HG03558 (cell line): Measurements from ENCODE around the gene GPR179.

Source experiments
- ATAC-seq: cut with Tn5 transposase; IDR thresholded peaks from one replicate; pipeline ENCODE4 v1.9.1; 2021; ENCODE audit warnings: moderate number of reproducible peaks; ENCODE audit not compliant: unreplicated experiment; ENCODE audit errors: extremely low read depth

Gene GPR179, protein sequence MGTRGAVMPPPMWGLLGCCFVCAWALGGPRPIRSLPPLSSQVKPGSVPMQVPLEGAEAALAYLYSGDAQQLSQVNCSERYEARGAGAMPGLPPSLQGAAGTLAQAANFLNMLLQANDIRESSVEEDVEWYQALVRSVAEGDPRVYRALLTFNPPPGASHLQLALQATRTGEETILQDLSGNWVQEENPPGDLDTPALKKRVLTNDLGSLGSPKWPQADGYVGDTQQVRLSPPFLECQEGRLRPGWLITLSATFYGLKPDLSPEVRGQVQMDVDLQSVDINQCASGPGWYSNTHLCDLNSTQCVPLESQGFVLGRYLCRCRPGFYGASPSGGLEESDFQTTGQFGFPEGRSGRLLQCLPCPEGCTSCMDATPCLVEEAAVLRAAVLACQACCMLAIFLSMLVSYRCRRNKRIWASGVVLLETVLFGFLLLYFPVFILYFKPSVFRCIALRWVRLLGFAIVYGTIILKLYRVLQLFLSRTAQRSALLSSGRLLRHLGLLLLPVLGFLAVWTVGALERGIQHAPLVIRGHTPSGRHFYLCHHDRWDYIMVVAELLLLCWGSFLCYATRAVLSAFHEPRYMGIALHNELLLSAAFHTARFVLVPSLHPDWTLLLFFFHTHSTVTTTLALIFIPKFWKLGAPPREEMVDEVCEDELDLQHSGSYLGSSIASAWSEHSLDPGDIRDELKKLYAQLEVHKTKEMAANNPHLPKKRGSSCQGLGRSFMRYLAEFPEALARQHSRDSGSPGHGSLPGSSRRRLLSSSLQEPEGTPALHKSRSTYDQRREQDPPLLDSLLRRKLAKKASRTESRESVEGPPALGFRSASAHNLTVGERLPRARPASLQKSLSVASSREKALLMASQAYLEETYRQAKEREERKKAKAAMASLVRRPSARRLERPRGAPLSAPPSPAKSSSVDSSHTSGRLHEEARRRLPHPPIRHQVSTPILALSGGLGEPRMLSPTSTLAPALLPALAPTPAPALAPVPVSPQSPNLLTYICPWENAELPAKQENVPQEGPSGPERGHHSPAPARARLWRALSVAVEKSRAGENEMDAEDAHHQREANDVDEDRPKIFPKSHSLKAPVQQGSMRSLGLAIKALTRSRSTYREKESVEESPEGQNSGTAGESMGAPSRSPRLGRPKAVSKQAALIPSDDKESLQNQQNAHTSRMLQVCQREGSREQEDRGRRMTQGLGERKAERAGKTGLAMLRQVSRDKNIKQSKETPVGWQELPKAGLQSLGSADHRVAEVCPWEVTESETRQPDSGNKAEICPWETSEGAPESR (N-terminal part only)

DNA sequence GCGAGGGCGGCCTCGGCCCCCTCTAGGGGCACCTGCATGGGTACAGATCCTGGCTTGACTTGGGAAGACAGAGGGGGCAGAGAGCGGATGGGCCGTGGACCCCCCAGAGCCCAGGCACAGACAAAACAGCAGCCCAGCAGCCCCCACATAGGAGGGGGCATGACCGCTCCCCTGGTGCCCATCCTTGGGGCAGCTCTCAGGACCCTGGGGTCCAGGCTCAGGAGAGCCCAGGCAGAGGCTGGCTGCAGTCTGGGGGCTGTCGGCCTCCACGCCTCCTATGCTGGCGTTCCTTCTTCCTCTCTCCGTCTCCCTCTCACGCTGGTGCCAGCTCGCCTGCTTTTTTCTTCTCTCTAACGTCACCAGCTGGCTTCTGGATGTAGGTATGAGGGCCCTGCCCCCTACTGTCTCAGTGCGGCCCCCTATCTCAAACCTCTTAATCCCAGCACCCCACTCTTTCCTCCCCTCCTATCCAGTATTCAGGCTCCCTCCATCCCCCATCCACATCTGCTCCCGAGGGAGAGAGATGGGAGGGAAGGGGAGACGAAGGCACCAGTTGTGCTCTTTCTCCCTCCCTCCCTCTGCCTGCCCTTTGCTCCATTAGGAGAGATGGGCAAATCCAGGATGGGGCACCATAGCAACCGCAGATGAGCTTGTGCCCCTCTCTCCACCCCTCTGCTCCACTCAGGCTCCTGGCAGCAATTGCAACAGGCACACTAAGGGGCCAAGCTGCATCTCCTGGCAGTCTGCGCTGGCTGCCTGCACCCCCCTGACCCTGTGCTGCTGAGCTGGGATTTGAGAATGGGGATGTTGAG, at the start of gene GPR179:
GPR179 (minus strand) TSS at position 349 of the 812 bp plus-strand sequence; CDS start at position 182, 167 bp downstream.
- ATAC-seq, result no peak

DNA sequence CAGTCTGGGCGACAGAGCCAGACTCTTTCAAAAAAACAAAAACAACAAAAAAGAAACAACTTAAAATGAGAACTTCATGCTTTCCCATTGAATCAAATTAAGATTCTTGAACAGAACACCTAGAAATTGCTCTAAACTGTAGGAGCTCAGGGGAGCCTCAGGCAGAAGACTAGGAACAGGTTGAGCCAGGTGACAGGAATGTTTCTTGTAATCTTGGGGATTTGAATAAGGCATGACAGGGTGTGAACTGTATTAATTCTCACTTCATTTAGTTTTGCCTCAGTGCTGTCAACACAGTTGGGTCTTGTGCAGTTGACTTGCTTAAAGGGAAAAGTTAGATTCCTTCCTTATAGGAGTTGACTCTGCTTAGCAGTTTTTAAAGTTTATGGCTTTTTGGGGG, 35.7 kb upstream of the GPR179 start:
- ATAC-seq, result no peak

DNA sequence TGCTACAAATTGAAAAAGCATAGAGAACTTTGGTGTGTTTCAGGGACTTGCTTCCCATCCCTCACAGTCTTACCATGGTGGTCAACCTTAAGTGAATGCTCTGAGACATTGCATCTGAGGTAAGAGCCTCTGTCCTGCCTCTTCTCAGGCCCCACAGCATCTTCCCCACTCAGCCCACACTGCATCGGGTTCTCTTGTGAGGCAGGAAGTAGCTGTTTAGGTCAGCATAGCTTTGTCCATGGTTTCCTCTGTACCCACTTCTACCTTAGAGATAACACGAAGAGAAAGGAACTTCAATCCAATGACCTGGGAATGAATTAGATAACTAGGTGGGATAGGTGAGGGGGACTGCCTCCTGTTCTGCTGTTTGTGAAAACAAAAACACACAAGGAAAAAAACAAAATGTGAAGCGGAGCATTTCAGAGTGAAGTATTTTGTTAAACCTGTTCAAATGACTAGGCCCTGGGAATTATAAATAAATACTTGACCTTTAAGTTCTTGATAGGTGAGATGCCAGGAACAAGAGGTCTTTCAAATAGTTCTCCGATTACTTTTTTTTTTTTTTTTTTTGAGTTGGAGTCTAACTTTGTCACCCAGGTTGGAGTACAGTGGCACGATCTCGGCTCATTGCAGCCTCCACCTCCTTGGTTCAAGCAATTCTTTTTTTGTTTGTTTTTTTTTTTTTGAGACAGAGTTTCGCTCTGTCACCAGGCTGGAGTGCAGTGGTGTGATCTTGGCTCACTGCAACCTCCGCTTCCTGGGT, 25.5 kb upstream of the GPR179 start:
- ATAC-seq, result no peak

DNA sequence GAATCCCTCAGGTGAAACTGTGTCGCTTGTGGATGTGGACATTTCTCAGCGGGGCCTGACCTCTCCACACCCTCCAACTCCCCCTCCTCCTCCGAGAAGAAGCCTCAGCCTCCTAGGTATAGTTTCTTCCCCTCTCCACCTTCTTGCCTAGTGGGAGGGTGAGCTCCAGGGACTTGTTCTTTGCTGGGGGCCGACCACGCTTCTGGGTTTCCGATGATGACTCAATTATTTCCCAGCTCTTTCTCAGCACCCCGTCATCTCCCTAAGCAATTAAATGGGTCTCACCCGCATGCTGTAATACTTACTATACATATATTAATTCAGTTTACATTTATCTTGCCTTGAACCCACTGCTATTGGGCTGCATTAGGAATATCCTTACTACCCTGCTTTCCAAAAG, 21.0 kb upstream of the GPR179 start:
- no peak for ATAC-seq

DNA sequence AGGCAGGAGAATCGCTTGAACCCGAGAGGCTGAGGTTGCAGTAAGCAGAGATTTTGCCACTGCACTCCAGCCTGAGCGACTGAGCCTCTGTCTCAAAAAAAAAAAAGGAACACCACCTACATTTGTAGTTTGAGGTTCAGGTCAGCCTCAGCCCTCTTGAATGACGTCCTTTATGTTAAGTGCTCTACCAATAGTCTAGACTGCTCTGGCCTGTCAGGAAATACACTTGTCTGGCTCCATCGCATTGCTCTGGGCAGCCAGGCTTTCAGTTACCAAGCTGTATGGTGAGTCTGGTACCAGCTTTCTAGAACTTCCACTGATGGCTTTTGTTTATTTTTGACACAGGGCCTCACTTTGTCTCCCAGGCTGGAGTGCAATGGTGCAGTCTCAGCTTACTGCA, 19.3 kb upstream of the GPR179 start:
- ATAC-seq, result no peak

DNA sequence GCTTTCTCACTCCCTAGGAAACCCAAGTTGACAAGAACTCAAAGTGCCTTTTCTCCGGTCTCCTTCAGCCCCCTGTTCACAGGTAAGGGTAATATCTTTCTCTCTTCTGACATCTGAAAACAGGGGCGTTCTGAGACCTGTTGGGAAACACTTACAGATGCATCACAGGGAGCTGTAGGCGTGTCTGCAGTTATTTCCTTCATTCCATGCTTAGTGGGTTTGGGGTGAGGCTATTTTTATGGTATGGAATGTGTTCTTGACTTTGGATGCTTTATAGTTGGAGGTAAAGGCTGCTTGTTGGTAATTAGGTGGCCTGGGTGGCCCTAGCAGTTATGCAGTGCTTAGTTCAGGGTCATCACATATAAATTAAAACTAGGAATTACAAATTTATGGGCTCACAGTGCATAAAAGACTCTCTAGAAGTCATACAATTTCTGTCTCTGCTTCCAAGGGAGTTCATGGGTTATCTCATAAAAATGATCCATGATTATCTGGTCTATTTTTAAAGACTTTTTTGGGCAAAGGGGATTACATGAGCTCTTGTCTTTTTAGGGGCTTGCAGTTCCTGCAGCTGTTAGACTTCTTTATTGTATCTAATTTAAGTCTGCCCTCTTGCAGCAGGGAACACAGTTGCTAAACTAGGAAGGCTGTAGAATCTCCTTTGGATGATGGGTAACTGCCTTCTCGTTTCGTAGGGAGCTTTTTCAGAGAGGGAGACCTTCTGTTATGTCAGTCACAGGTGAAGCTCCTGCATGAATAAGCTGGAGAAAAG, 18.1 kb upstream of the GPR179 start:
- ATAC-seq, result no peak

DNA sequence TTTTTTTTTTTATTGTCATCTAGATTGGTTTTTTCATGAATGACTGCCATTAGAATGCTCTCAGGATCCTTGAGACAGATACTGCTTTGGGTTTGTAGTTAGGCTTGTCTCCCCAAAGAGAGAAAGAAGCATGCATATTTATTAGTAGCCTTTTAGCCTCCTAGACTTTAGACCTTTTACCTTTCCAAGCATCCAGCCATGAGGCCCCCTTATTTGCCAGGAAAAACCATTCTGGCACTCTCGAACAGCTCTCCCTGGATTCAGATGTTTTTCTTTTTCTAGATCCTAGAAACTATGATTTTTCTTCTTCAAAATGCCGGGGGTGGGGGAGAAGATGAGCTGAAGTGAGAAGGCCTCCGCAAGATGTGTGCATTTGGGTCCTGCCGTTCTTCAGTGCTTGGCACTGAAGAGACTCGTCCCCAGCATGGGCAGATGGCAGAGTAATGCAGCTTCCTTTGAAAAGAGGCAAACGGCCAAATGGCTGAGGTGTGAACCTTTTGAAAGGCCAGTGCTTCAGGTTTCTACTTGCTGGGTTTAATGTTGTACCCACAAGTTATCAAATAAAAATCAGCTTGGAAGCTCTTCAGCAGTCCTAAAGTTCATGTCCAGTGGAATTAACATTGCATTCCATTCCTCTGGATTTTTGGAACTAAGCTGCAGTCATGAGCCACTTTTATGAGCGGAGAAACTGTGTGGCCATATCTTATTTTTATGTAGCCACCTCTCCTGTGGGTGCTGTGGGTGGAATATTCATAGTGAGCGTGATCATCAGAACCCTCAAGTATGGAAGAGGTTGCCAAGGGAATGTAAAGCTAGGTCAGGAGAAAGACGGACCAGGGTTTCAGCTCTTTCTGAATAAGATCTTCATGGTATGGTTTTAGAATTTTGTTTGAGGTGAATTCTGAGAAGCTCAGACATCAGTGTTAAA, 15.1 kb upstream of the GPR179 start:
- no peak for ATAC-seq

DNA sequence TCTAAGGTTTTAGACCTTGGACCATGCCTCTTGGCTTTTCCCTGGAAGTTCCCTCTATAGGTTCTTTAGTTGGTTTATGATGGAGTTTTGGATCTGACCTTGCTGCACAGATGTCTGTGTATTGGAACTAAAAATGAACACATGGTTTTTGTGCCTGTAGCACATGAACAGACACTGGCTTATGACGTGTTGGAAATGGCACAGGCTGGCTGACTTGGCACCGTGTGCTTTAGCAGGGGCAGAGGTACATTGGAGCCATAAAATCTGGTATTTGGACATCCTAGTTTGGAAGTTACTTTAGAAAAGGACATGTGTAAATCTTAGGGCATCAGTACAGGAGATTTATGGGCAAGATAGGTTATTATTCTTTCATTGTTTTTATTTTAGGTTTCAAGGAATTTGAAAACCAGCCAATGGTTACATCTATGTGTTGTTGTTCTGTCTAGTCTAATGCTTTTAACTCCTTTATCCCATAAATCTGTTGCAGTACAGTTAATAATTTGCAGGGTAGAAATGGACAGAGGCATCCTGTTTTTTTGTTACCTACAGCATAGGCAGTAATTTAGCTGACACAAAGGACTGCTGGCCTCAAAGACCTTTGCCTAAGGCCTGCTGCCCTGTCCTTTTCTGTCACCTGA, 13.8 kb upstream of the GPR179 start:
- ATAC-seq, result no peak

DNA sequence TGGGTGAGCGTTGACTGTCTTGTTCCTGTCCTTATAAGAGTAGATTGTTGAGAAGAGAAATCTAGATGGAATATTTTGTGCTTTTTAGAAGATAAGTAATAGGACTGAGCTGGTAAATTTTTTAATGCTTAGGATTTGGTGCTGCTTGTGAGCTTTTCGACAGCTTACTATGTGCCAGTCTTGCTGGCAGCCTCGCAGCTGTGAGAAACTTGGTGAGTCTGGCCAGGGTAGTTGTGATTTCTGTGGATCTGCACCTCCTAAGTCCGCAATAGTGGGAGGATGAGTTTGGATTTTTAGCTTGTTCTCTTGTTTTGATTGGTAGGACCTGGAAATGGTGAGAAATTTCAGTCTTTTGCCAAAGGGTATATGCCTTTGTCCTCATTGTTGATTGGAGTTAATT, 11.5 kb upstream of the GPR179 start:
- no peak for ATAC-seq

DNA sequence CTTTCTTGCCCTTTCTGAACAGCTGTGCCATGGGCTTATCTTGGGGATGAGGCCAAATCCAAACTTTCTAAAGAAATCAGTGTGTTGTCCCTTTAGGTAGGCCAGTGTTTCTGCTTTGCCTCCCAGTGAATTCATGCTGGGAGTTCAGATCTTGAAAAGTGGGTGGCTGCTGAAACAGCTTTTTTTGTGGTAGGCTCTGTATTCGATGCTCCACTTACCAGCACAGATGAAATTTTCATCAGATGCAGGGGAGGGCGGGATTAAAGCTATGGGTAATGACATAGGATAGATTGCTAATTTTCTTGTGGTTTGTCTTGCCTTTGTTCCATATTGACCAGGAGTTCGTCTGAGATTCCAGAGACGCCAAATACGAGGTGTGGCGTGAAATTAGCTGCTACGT, 10.7 kb upstream of the GPR179 start:
- ATAC-seq, result no peak

DNA sequence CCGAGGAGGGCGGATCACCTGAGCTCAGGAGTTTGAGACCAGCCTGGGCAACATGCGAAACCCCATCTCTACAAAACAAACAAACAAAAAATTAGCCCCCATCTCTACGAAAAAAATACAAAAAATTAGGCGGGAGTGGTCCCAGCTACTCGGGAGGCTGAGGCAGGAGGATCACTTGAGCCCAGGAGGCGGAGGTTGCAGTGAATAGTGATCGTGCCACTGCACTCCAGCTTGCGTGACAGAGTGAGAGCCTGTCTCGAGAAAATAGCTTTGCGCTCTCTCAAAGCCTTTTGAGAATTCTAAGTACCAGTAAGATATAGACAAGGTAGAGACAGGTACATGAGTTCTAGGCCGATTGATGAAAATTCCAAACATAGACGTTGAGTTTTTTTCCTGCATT, 9.9 kb upstream of the GPR179 start:
- no peak for ATAC-seq

DNA sequence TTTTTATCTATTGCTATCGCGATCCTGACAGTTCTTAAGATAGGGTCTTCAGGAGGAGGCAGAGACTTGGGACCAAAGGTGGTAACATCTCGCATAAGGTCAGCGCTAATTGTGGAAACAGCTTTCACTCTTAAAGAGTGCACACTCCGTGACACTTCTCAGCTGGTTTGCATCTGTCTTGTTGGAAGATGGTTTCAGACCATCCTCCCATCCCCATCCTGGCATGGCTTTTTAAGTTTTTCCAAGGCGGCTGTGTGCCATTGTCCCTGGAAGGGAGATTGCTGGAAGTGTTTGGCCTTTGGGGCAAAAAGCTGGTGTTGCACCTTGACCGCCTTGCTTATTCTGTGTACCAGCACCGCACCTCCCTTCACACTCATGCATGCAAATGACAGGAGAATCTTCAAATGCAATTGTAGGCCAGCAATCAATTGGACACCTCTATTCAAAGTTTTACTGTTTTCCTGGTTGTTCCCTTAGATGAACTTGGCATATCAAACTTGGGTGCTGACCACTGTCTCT, 9.4 kb upstream of the GPR179 start:
- no peak for ATAC-seq

DNA sequence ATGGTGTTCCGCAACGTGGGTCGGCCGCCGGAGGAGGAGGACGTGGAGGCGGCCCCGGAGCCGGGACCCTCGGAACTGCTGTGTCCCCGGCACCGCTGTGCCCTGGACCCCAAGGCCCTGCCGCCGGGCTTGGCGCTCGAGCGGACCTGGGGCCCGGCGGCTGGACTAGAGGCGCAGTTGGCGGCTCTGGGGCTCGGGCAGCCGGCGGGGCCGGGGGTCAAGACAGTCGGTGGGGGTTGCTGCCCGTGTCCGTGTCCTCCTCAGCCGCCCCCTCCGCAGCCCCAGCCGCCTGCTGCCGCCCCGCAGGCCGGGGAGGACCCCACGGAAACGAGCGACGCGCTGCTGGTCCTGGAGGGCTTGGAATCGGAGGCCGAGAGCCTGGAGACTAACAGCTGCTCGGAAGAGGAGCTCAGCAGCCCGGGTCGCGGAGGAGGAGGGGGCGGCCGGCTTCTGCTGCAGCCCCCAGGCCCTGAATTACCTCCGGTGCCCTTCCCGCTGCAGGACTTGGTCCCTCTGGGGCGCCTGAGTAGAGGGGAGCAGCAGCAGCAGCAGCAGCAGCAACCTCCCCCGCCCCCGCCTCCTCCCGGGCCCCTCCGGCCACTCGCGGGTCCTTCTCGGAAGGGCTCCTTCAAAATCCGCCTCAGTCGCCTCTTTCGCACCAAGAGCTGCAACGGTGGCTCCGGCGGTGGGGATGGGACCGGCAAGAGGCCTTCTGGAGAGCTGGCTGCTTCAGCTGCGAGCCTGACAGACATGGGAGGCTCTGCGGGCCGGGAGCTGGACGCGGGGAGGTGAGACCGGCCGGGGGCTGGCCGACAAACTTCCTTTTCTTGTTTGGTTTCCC, 8.7 kb upstream of the GPR179 start:
- ATAC-seq, result no peak

DNA sequence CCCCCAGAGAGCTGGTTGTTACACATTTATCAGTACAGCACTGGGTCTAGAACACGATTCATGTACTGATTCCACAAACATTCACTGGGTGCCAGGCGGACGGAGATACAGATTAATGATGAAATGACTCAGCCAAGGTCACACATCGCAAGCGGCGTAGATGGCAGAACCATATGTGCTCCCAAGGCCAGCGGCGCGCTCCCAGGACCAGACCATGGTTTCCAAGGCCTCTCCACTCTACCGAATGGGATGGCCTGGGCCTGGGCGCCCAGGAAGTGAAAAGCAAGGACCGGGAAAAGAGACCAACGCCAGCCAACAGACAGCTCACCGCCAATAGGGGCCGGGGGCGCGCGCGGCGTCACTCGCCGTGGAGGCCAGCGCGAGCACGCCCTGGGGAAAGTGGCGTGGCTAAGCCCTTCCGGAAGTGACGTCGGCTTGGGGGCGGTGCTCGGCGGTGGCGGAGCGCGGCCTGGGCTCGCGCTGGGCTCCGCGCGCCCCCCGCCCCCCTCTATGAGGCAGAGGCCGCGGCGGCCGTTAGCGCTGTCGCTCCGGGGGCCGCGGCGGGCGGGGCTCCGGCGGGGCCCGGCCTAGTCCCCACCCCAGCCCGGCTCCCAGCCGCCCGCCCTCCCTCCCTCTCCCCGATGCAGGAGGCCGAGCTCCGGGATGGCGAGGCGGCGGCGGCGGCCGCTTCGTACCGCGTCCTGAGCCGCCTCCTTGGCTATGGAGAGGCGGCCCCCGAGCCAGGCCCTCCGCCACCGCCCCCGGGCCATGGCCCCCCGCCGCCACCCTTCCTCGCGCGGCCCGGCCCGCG, 7.9 kb upstream of the GPR179 start, which contains the start of gene SOCS7:
SOCS7 (plus strand) TSS at position 433 of the 811 bp plus-strand sequence; CDS start at position 642, 209 bp downstream.
- ATAC-seq, result peak; percentile 63

DNA sequence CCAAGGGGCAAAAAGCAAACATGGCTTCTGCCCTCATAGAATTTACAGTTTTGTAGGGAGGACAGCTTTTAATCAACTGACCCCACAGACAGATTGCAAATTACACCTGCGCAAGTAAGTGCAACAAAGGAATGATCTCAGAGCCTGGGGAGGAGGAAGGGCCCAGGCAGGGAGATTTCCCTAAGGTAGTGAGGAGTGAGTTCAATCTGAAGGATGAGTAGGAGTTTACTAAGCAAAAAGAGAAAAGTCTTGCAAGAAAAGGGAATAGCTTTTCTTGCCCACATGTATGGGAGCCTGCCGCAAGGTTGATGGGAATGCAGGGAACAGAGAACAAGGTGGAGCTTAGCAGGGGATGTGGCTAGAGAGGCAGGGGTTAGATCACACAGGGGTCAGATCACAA, 6.3 kb upstream of the GPR179 start:
- ATAC-seq, result no peak
